ENCODE measurements around the gene ANKS6.

Gene ANKS6

GRCh38 chr9:98790842-98791607 is 5.3 kb downstream of the ANKS6 start:
- DNase-seq = no peak

- DNase-seq = peak; percentile 82
Observed at GRCh38 chr9:98790134-98790841, 6.1 kb downstream of the ANKS6 start.

GRCh38 chr9:98789483-98790133 is 6.7 kb downstream of the ANKS6 start:
- no peak for DNase-seq

GRCh38 chr9:98787766-98788335 is 8.5 kb downstream of the ANKS6 start:
- DNase-seq = no peak

DNA sequence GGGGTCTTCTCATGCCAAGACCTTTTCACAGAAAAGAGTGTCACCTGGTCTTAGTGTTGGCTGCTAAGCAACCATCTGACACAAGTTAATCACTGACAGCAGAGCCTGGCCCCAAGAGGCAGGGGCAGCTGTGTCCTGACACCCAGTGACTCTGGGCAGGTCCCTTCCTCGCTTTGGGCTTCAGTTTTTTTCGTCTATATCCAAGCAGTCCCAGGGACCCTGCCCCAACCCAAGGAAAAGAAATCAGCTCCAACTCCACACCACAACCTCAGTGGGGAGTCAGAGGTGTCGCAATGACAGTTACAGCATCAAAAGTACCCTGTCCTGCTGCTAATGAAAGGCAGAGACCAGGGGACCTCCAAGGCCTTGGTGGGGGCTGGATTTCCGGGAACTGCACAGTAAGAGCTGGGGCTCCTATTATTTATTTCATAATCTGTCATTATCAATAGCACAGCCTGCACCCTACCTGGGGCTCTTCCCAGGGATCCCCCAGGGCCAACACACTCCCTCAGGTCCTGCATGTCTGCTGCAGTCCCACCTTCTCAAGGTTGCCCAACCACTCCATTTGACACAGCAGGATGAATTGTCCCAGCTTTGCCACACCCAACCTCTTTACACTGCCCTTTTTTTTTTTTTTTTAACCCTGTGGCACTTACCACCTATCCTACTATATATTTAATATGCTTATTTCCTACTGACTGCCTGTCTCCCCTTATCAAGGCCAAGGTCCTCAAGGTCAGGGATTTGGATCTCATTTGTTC is 9.4 kb downstream of the ANKS6 start:
- no peak for DNase-seq

DNA sequence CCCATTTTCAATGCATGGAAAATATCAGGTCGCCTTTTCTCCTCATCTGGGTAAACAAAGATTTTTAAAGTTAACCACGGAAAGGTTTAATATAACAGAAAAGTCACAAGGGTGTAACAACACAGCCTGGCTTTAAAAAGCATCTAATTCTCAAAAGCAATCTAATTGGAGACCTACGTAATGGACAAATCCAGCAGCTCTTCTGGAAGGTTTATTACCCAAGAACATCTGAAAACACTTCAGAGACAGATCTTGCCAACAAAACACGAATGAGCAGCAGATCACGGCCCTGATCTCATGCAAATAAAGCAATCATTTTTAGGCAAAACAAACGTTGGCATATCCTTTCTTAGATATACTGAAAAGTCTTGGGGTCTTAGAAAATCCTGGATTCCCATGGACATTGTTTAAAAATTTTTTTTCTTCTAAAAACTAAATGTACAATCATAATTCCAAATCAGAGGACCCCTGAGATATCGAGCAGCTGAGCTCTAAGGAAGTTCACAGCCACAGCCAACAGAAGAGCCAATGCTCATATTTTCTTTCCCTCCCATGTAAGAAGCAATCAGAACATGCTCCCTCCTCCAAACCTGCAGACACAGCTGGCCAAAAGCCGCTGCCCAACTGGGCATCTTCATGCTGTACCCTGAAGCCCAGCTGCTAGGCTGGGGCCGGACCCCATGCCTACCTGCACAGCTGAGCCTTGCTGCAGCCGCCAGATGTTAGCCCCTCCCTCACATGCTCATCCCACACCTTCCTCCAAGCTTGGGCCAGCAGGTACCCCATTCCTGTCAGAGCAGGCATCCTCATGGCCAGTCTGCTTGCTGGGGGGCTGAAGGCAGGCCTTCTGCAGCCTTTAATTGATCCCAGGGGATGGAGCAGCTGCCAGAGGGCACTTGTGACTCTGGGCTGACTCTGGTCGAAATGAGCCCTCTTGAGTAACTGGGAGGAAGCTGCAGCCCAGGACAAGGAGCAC is 11.2 kb downstream of the ANKS6 start:
- DNase-seq = no peak

- no peak for DNase-seq
Observed at GRCh38 chr9:98783518-98784226, 12.7 kb downstream of the ANKS6 start.

DNA sequence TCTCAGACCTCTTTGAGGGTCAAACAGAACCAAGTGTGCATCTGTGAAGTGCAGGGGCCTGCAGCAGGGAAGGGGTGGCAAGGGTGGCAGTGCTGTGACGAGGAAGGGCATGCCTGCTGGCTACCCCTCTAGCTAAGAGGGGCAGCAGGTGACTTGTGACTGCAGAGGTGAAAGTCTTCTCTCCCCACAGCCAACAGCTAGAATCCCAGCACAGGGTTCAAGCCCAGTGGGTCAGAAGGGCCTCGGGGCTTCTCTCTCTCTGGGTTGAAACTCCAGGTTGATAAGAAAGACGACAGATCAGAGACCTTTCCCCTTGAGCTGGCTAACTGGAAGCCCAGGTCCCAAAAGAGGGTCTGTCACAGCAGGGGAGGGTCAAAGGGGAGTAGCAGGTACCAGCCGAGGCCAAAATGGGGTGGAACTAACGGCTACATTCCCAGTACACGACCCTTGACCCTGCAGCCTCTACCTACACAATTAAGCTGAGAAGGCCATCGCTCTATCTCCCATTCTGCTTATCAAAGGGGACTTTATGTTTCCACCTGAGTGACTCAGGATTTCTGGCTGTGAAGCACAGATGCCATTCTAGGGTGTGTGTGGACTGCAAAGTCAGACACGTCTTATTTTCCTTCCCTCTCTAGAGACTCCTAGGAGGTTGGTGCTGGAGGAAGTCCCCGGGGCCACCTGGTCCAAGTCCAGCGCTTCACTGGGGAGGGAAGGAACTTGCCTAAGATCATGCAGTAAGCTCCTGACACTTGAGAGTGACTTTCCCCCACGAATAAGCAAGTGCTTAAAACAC is 14.6 kb downstream of the ANKS6 start:
- no peak for DNase-seq

DNA sequence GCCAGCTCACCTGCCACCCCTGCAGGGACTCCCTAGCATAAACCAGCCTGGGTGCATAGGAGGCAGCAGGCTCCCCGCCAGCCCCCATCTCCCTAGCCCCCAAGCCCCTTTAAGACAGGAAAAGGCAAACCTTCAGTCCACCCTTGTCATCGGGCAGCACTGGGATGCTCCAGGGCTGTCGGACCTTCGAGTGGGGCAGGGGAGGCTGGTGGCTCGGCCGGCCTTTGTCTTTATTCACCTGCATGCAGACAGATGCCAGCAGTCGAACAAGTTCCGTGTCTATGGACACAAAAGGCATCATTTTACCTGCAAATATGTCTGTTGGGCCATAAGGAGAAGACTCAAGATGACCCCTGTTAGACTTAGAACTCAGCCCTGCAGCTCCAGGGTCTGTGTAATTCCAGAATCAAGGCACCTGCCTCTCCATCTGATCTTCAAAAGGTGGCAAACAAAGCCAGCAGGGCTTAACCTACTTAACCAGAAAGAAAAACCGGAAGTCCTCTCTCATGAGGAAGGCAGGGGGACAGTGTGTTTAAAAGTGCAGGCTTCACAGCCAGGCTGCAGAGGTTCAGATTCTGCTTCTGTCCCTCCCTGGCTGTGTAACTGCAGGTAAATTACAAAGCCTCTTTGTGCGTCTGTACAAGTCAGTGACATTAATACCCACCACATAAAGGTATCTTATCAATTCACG is 16.2 kb downstream of the ANKS6 start:
- DNase-seq = no peak

GRCh38 chr9:98778711-98779530 is 17.4 kb downstream of the ANKS6 start:
- no peak for DNase-seq

DNA sequence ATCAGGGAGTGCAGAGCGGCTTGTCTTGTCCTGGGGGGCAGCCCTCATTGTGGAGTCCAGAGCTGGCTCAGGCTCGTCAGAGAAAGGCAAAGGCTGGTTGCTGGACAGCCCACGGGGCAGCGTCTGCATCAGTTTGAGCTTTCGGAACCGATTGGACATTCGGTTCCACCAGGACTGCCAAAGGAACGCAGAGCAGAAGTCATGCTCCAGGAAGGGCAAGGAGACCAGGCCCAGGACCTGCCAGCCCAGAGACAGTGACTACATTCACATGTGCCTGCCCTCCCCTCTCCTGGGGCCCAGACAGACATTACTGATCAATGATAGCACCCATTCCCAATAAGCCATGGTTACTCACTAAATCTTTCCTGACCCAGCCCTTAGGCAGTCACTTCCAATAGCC is 18.1 kb downstream of the ANKS6 start:
- no peak for DNase-seq

- no peak for DNase-seq
Observed at GRCh38 chr9:98777618-98778017, 18.7 kb downstream of the ANKS6 start.

DNA sequence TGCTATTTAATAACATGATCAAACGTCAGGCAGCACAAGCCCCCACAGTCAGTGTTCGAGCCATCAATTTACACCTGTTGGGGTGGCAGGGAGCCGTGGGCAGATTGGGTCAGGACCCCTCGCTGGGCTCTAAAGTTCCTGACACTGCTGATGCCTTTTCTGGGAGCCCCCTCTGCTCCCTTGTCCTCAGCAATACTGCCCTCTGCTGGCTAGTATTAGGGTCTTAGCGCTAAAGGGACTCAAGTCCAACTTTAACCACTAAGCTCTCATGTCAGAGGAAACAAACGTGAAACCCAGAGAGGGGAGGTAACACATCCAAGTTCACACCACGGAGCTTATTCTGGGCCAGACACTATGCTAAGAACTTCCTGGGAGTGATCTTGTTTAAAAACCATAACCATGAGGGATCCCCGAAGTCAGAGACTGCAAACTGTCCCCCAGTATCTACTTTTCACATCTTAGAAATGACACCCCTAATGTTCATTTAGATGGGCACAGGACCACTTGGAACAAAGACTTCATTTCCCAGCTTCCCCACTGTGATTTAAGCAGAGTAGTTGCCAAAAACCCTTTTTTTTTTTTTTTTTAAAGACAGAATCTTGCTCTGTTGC is 20.4 kb downstream of the ANKS6 start:
- DNase-seq = peak; percentile 65

DNA sequence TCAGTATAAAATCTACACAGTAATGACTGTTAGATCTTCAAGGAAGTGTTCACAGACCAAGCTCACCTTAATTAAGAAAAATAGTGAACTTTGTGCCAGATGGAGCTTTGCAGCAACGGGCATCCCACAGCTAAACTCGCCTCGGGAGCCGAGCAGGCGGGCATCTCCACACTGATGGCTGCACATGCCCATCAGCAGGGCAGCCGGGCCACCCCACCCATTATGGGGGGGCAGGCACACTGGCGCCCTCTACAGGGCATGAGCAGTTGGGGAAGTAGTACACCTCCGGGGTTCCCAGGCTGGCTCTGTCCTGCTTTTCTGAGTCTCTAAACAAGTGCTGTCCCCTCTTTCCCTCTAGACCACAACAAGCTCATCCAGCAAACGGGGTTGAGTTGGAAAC is 21.6 kb downstream of the ANKS6 start:
- no peak for DNase-seq

DNA sequence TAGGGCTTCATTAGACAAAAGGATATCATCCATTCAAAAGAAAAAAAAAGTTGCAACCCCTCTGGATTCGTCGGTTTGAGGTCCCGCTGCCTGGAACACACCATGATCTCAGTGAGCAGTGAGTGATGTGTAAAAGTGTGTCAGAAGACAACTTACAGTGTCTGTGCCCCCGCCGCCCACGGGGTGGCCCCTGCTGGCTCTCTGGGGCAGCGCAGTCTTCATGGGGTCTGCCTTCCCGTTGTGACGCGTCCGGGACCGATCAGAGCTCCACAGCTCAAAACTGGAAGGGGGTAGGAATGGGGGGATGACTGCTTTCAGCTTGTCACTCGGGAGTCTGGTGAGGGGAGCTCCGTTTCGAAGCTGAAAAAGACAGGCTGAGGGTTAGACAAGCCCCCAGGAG is 22.6 kb downstream of the ANKS6 start:
- DNase-seq = no peak

DNA sequence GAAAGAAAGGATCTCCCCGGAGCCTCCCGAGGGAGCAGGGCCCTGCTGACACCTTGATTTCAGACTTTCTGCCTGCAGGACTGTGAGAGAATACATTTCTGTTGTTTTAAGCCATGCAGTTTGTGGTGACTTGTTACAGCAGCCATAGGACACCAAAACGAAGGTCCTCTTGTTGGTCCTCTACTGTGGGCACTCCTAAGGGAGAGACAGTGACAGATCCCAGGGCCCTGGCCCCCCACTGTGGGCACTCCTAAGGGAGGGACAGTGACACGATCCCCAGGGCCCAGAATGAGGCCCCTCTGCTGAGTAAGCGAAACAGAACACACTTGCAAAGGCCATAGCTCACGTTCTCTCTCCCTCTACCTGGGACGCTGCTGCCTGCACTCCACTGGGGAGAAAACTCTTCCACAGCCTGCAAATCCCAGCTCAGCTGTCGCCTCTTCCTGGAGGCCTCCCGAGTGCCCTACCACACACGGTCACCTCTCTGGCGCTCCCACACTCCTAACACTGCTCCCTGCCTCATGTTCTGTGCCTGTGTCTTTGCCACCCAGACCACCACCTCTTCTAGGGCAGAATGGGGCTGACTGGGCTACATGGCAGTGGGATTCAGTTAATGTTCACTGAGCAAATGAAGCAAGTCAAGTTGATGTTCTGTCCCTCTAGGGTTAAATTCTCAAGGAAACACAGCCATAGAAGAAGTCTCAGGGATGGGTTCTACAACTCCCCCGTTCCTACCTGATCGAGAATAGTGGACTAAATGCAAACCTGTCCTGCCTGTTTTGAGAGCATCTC is 23.8 kb downstream of the ANKS6 start:
- DNase-seq = no peak

DNA sequence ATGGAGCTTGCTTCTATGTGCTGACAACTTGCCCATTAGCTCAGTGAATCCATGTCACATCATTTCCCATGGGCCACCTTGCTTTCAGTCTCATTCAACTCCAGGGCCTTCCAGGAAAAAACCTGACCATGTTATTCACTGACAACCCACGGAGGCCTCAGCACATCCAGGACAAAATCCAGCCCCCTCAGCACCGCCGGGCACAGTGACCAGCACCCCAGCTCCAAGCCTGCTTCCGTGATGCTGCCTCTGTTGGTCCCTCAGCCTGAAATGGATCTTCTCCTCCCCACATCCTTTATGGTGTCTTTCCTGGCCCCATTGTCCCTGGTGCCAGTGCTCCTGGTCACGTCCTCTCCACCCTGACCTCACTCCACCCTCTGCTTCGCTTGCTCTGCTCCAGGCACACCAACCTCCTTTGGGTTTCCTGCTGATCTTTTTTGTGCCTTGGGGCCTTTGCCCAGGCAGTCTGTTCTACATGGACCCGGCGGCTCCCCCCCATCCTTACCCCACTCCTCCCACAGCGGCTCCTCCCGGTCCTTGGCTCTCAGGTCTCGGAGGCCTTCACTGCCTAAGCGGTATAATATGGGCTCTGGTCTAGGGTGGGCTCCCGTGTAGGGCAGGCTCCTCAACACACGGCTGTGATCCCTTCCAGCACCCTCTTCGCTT is 25.0 kb downstream of the ANKS6 start:
- DNase-seq = no peak

All from NCI-H2171 treated with DMSO at 0.1 percent for 48 hours (cell line).